ENCODE data around the gene TSHZ2. TPM values are rescaled to one million over a fixed set of nuclear protein-coding genes. Genes with fewer than 3 reads are reported as not detected.

TSHZ2 gene
- total and polyA plus RNA-seq, 2 of the 4 experiments (the other 2 are of a cell fraction), result under 0.01 to 0.02 TPM

- H3K79me1 ChIP-seq (ENCODE audit: low read depth in 1 of 2, low read length in 2 of 2), result no peaks in the 10 kb centered on the region
- H3K9me1 ChIP-seq (ENCODE audit: insufficient read depth, low read length), result no peaks in the 10 kb centered on the region
- H2AK5ac ChIP-seq (ENCODE audit: low read depth, low read length), result no peak overlapping the region
- H4K20me1 ChIP-seq (ENCODE audit: insufficient read depth, low read length), result no peaks in the 10 kb centered on the region
- no peak overlapping the region for H3K14ac ChIP-seq (replicated peaks; ENCODE audit: low read depth, low read length)
- no peak overlapping the region for H3K9ac ChIP-seq (ENCODE audit: low read depth, low read length)
- ATAC-seq (ENCODE audit: low read depth), result no peak
- intact Hi-C loops (cut with micrococcal nuclease) (no loop called here), dilution Hi-C loops (cut with HindIII; ENCODE audit: low sequenced_read_pairs, unreplicated experiment) (no loop called here), in situ Hi-C loops (cut with MboI; ENCODE audit: low sequenced_read_pairs) (no loop called here)
- H3K56ac ChIP-seq (ENCODE audit: extremely low read depth, insufficient read depth, low read length), result no peak overlapping the region
- H2AK9ac ChIP-seq (replicated peaks; ENCODE audit: low read depth, low read length, poor library complexity), result no peak overlapping the region
- CTCF ChIA-PET, result no interaction called here
- H4K5ac ChIP-seq (ENCODE audit: low read depth, low read length), result no peak overlapping the region
- H3K9me3 ChIP-seq (ENCODE audit: control insufficient read depth, insufficient read depth, low read length), result no peaks in the 10 kb centered on the region
- H2BK5ac ChIP-seq (ENCODE audit: low read depth, low read length, poor library complexity, severe bottlenecking), result no peak overlapping the region
- no peak overlapping the region for H4K8ac ChIP-seq (ENCODE audit: low read depth in 2 of 2, low read length in 2 of 2)
- no peak overlapping the region for H2BK120ac ChIP-seq (ENCODE audit: low read depth, low read length)
- no peak overlapping the region for H2AFZ ChIP-seq (replicated peaks; ENCODE audit: low read length, poor library complexity)
- H2BK20ac ChIP-seq (ENCODE audit: low read depth, low read length), result no peak overlapping the region
- H3K23ac ChIP-seq (ENCODE audit: low read depth, low read length), result no peak overlapping the region
- no peak overlapping the region for H4K91ac ChIP-seq (ENCODE audit: insufficient read depth, low read depth, low read length)
- no peaks in the 10 kb centered on the region for H3K27me3 ChIP-seq (ENCODE audit: control insufficient read depth, insufficient read depth, low read length)
- no peaks in the 10 kb centered on the region for H3K36me3 ChIP-seq (ENCODE audit: control insufficient read depth, insufficient read depth, low read length)
- H3K4me3 ChIP-seq (ENCODE audit: insufficient read depth, low read depth, low read length), result no peak overlapping the region
- no peak overlapping the region for H3K27ac ChIP-seq (ENCODE audit: insufficient read depth, low read length)
- H3K4me1 ChIP-seq (ENCODE audit: control insufficient read depth, insufficient read depth, low read length), result no peaks in the 10 kb centered on the region
- POLR2A ChIA-PET (ENCODE audit: unreplicated experiment), result no interaction called here
- H3K4me2 ChIP-seq (ENCODE audit: low read depth, low read length), result no peak overlapping the region
- BruUV-seq (replicated peaks), result no TSS peak
- no peak overlapping the region for H3K4ac ChIP-seq (ENCODE audit: low read depth, low read length)
- H3K18ac ChIP-seq (ENCODE audit: low read depth, low read length), result no peak overlapping the region
- H2BK15ac ChIP-seq (ENCODE audit: low read depth, low read length), result no peak overlapping the region
- WGBS, 2 experiments (ENCODE audit: extremely low coverage in 2 of 2, insufficient read length in 1 of 2), result 84% methylated on average over 4 of the region's 7 CpGs; no CpG with 5 or more reads in 1 of the 2 experiments
- DNase-seq, result no peak
- TF ChIP-seq NFE2L2 (IDR thresholded peaks at IDR 0.05; ENCODE audit: low read depth, low read length), result no peak
- TF ChIP-seq RCOR1 (IDR thresholded peaks at IDR 0.05; ENCODE audit: insufficient replicate concordance, low read length), result no peak
- no peak for TF ChIP-seq ELK1 (IDR thresholded peaks at IDR 0.05; ENCODE audit: borderline replicate concordance, low read depth, low read length)
- TF ChIP-seq MAZ (IDR thresholded peaks at IDR 0.05; ENCODE audit: borderline replicate concordance, low read depth, low read length), result no peak
Measured at GRCh38 chr20:53126185-53126584, 154.0 kb downstream of the TSHZ2 start.

All from IMR-90 (cell line).